ENCODE data around the gene VAV3. TPM values are rescaled to one million over a fixed set of nuclear protein-coding genes. Genes with fewer than 3 reads are reported as not detected.

The VAV3 gene
- polyA plus RNA-seq, 3 donors: 5.4 to 9.2 (median 9.0) TPM

DNA sequence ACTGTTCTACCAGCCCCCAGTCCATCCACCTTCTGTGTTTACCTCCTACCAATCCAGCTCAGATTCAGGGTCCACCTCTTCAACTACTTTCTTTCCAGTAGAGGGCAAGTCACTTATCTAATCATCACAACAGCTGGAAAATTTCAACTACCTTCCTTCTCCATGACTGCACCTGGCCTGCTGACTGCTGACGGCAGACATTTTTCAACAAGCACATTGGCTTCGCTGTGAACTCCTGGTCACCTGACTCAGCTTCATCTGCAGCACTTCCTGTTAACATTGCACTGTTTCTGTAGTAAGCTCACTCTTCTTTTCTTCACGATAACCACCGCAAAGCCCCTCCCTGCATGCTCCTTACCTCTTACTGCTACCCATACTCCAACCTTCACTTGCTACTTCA lies 418.4 kb downstream of the VAV3 start:
- Histone ChIP-seq H2AFZ (ENCODE audit: insufficient read depth, low read depth, low read length, poor library complexity, severe bottlenecking) (no peak overlapping the region), H4K20me1 (ENCODE audit: insufficient read depth, low read length) (no peaks in the 10 kb centered on the region), H3K9me3 (replicated peaks in 1 of 2; ENCODE audit: control insufficient read depth in 1 of 2, insufficient read depth in 1 of 2, low read length in 2 of 2) (no peaks in the 10 kb centered on the region), H3K27ac (ENCODE audit: low read depth in 1 of 2, low read length in 2 of 2) (no peak overlapping the region), H3K79me2 (ENCODE audit: insufficient read depth, low read length) (no peaks in the 10 kb centered on the region), H3K27me3 (ENCODE audit: control insufficient read depth in 2 of 2, insufficient read depth in 2 of 2, low read length in 2 of 2) (no peaks in the 10 kb centered on the region), H3K4me2 (replicated peaks; ENCODE audit: extremely low read depth, low read length, poor library complexity, severe bottlenecking) (no peak overlapping the region), H3K4me3 (replicated peaks in 1 of 3; ENCODE audit: low read depth in 2 of 3, low read length in 3 of 3) (no peak overlapping the region), H3K36me3 (replicated peaks in 1 of 2; ENCODE audit: control insufficient read depth in 1 of 2, insufficient read depth in 2 of 2, low read length in 2 of 2) (no peaks in the 10 kb centered on the region), H3K4me1 (ENCODE audit: control insufficient read depth in 1 of 2, insufficient read depth in 2 of 2, low read length in 2 of 2) (no peaks in the 10 kb centered on the region), H3K9ac (ENCODE audit: insufficient read depth, low read length, poor library complexity, severe bottlenecking) (no peak overlapping the region)
- 87% methylated on average over 4 of the region's 4 CpGs for WGBS (ENCODE audit: insufficient coverage)
- TF ChIP-seq, protein P1, sequence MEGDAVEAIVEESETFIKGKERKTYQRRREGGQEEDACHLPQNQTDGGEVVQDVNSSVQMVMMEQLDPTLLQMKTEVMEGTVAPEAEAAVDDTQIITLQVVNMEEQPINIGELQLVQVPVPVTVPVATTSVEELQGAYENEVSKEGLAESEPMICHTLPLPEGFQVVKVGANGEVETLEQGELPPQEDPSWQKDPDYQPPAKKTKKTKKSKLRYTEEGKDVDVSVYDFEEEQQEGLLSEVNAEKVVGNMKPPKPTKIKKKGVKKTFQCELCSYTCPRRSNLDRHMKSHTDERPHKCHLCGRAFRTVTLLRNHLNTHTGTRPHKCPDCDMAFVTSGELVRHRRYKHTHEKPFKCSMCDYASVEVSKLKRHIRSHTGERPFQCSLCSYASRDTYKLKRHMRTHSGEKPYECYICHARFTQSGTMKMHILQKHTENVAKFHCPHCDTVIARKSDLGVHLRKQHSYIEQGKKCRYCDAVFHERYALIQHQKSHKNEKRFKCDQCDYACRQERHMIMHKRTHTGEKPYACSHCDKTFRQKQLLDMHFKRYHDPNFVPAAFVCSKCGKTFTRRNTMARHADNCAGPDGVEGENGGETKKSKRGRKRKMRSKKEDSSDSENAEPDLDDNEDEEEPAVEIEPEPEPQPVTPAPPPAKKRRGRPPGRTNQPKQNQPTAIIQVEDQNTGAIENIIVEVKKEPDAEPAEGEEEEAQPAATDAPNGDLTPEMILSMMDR (IDR thresholded peaks at IDR 0.05): no peak
- no peaks in the 10 kb centered on the region for H3K36me3 Mint-ChIP-seq
- H3K9me3 Mint-ChIP-seq: peaks cover 0 to 2% (median 0%) of the 10 kb centered on the region in 7 donors
- H3K27ac Mint-ChIP-seq: no peak overlapping the region
- no peaks in the 10 kb centered on the region for H3K27me3 Mint-ChIP-seq (ENCODE audit: low read depth in 3 of 3)
- H3K4me1 Mint-ChIP-seq: no peaks in the 10 kb centered on the region
- H3K4me3 Mint-ChIP-seq: no peak overlapping the region
- intact Hi-C loops (cut with micrococcal nuclease): loop anchor here in 1 of 2 donors (10.0 kb wide), 1 partner anchor 58 kb away; no protein-coding TSS in a partner anchor
- DNase-seq: no peak

GRCh38 chr1:107545879-107546278 lies 419.1 kb downstream of the VAV3 start:
- H3K9me3 ChIP-seq (replicated peaks in 1 of 2; ENCODE audit: control insufficient read depth in 1 of 2, insufficient read depth in 1 of 2, low read length in 2 of 2): no peaks in the 10 kb centered on the region
- H3K27ac ChIP-seq (ENCODE audit: low read depth in 1 of 2, low read length in 2 of 2): no peak overlapping the region

More at GRCh38 chr1:107545879-107546278, 419.1 kb downstream of the VAV3 start:
- H3K4me1 ChIP-seq (ENCODE audit: control insufficient read depth in 1 of 2, insufficient read depth in 2 of 2, low read length in 2 of 2): no peaks in the 10 kb centered on the region
- no peak for DNase-seq
- H3K36me3 ChIP-seq (replicated peaks in 1 of 2; ENCODE audit: control insufficient read depth in 1 of 2, insufficient read depth in 2 of 2, low read length in 2 of 2): no peaks in the 10 kb centered on the region
- no peak overlapping the region for H3K9ac ChIP-seq (ENCODE audit: insufficient read depth, low read length, poor library complexity, severe bottlenecking)
- Mint-ChIP-seq H3K27ac (no peak overlapping the region), H3K36me3 (no peaks in the 10 kb centered on the region), H3K4me1 (no peaks in the 10 kb centered on the region), H3K27me3 (ENCODE audit: low read depth in 3 of 3) (no peaks in the 10 kb centered on the region), H3K9me3 (peaks cover 0 to 2% (median 0%) of the 10 kb centered on the region in 7 donors), H3K4me3 (no peak overlapping the region)
- WGBS (ENCODE audit: insufficient coverage): 81% methylated on average over 3 of the region's 4 CpGs
- no peaks in the 10 kb centered on the region for H4K20me1 ChIP-seq (ENCODE audit: insufficient read depth, low read length)
- H3K27me3 ChIP-seq (ENCODE audit: control insufficient read depth in 2 of 2, insufficient read depth in 2 of 2, low read length in 2 of 2): no peaks in the 10 kb centered on the region
- H3K4me2 ChIP-seq (replicated peaks; ENCODE audit: extremely low read depth, low read length, poor library complexity, severe bottlenecking): no peak overlapping the region
- H3K79me2 ChIP-seq (ENCODE audit: insufficient read depth, low read length): no peaks in the 10 kb centered on the region
- TF ChIP-seq, protein P1 (IDR thresholded peaks at IDR 0.05): no peak
- intact Hi-C loops (cut with micrococcal nuclease): loop anchor here in 1 of 2 donors (10.0 kb wide), 1 partner anchor 59 kb away; no protein-coding TSS in a partner anchor
- H2AFZ ChIP-seq (ENCODE audit: insufficient read depth, low read depth, low read length, poor library complexity, severe bottlenecking): no peak overlapping the region
- H3K4me3 ChIP-seq (replicated peaks in 1 of 3; ENCODE audit: low read depth in 2 of 3, low read length in 3 of 3): no peak overlapping the region

Measured in CD14-positive monocyte (primary cell).